H9 (cell line): ENCODE results near the gene RCSD1. TPM values are rescaled to one million over a fixed set of nuclear protein-coding genes. Genes with fewer than 3 reads are reported as not detected.

ENCODE experiments used
- DNase-seq: peaks from one replicate; pipeline ENCODE4 v3.0.0-alpha.2; 2017
- H2AFZ ChIP-seq: one replicate; pipeline ENCODE4 v1.6.1; 2013; ENCODE audit warnings: mild to moderate bottlenecking, low read length, control low read depth, moderate library complexity
- H2AK5ac ChIP-seq: 2 replicates; pipeline ENCODE4 v1.6.1; 2013; ENCODE audit warnings: low read length, control low read depth, mixed read lengths; ENCODE audit not compliant: insufficient read length
- H2BK120ac ChIP-seq: one replicate; pipeline ENCODE4 v1.6.1; 2013; ENCODE audit warnings: low read depth, mild to moderate bottlenecking, low read length, control low read depth, inconsistent platforms; ENCODE audit not compliant: poor library complexity, severe bottlenecking
- H2BK12ac ChIP-seq: 2 replicates; pipeline ENCODE4 v1.6.1; 2013; ENCODE audit warnings: low read length, control low read depth, mixed read lengths, low read depth; ENCODE audit not compliant: insufficient read length
- H2BK15ac ChIP-seq: 2 replicates; pipeline ENCODE4 v1.6.1; 2013; ENCODE audit warnings: low read depth, low read length, control low read depth
- H2BK20ac ChIP-seq: one replicate; pipeline ENCODE4 v1.6.1; 2013; ENCODE audit warnings: low read depth, mild to moderate bottlenecking, low read length, control low read depth, inconsistent platforms; ENCODE audit not compliant: poor library complexity, severe bottlenecking
- H2BK5ac ChIP-seq: 2 replicates; pipeline ENCODE4 v1.6.1; 2013; ENCODE audit warnings: low read length, control low read depth, mixed read lengths; ENCODE audit not compliant: insufficient read length
- H3K14ac ChIP-seq: 2 replicates; pipeline ENCODE4 v1.6.1; 2013; ENCODE audit warnings: low read length, control low read depth; ENCODE audit not compliant: insufficient read depth
- H3K18ac ChIP-seq: 2 replicates; pipeline ENCODE4 v1.6.1; 2013; ENCODE audit warnings: low read depth, mild to moderate bottlenecking, mixed read lengths, low read length, control low read depth; ENCODE audit not compliant: insufficient read length
- H3K23ac ChIP-seq: 2 replicates; pipeline ENCODE4 v1.6.1; 2013; ENCODE audit warnings: low read length, control low read depth, mixed read lengths, low read depth; ENCODE audit not compliant: insufficient read length
- H3K23me2 ChIP-seq: 2 replicates; pipeline ENCODE4 v1.6.1; 2013; ENCODE audit warnings: low read depth, mild to moderate bottlenecking, mixed read lengths, low read length, control low read depth; ENCODE audit not compliant: insufficient read length, poor library complexity, severe bottlenecking
- H3K27ac ChIP-seq: 2 replicates; pipeline ENCODE4 v1.5.1; 2013; ENCODE audit warnings: low read length, control low read depth, mixed read lengths, low read depth; ENCODE audit not compliant: insufficient read length
- H3K27me3 ChIP-seq: 2 replicates; pipeline ENCODE4 v1.6.1; 2013; ENCODE audit warnings: low read length, control low read depth, inconsistent platforms; ENCODE audit not compliant: insufficient read depth
- H3K4ac ChIP-seq: 2 replicates; pipeline ENCODE4 v1.6.1; 2013; ENCODE audit warnings: low read depth, mild to moderate bottlenecking, control low read depth, inconsistent platforms, low read length, moderate library complexity
- H3K4me1 ChIP-seq: 2 replicates; pipeline ENCODE4 v1.6.1; 2013; ENCODE audit warnings: low read length, control low read depth, inconsistent platforms; ENCODE audit not compliant: insufficient read depth
- H3K4me2 ChIP-seq: 2 replicates; pipeline ENCODE4 v1.6.1; 2013; ENCODE audit warnings: low read length, control low read depth, mixed read lengths; ENCODE audit not compliant: insufficient read length, insufficient read depth
- H3K56ac ChIP-seq: 2 replicates; pipeline ENCODE4 v1.6.1; 2013; ENCODE audit warnings: low read depth, mild to moderate bottlenecking, mixed read lengths, low read length, control low read depth; ENCODE audit not compliant: insufficient read length
- H3K79me1 ChIP-seq: 2 replicates; pipeline ENCODE4 v1.6.1; 2013; ENCODE audit warnings: low read depth, mild to moderate bottlenecking, moderate library complexity, low read length, control low read depth, inconsistent platforms; ENCODE audit not compliant: insufficient read depth, poor library complexity, severe bottlenecking
- H3K79me2 ChIP-seq: 2 replicates; pipeline ENCODE4 v1.6.1; 2013; ENCODE audit warnings: low read length, control low read depth, inconsistent platforms; ENCODE audit not compliant: insufficient read depth
- H3K9ac ChIP-seq: 2 replicates; pipeline ENCODE4 v1.6.1; 2013; ENCODE audit warnings: low read length, control low read depth, mixed read lengths; ENCODE audit not compliant: insufficient read length; ENCODE audit errors: extremely low read depth
- H3K9me3 ChIP-seq: one replicate; pipeline ENCODE4 v1.6.1; 2013; ENCODE audit warnings: low read depth, low read length, inconsistent platforms; ENCODE audit not compliant: control insufficient read depth
- H3T11ph ChIP-seq: one replicate; pipeline ENCODE4 v1.6.1; 2013; ENCODE audit warnings: mild to moderate bottlenecking, low read length, control low read depth, inconsistent platforms
- H4K20me1 ChIP-seq: one replicate; pipeline ENCODE4 v1.6.1; 2013; ENCODE audit not compliant: control insufficient read depth, insufficient read length, insufficient read depth
- H4K5ac ChIP-seq: 2 replicates; pipeline ENCODE4 v1.6.1; 2013; ENCODE audit warnings: low read depth, mild to moderate bottlenecking, mixed read lengths, low read length, control low read depth; ENCODE audit not compliant: insufficient read length
- H4K8ac ChIP-seq: replicated peaks from 2 replicates; pipeline ENCODE4 v1.6.1; 2013; ENCODE audit warnings: low read length, control low read depth, mixed read lengths, low read depth; ENCODE audit not compliant: insufficient read length
- H4K91ac ChIP-seq: 2 replicates; pipeline ENCODE4 v1.6.1; 2013; ENCODE audit warnings: low read depth, mild to moderate bottlenecking, moderate library complexity, mixed read lengths, low read length, control low read depth; ENCODE audit not compliant: insufficient read length
- H3K27ac Mint-ChIP-seq, 3 experiments: 2 replicates in 2 of 3; 3 replicates in 1 of 3; pipeline ENCODE4 v1.8.0; 2020 to 2021; ENCODE audit warnings: mixed read lengths in 3 of 3, mild to moderate bottlenecking in 1 of 3, moderate library complexity in 1 of 3
- H3K27me3 Mint-ChIP-seq: 2 replicates; pipeline ENCODE4 v1.8.0; 2021; ENCODE audit warnings: low read depth, mild to moderate bottlenecking, moderate library complexity, mixed read lengths
- H3K36me3 Mint-ChIP-seq, 3 experiments: 2 replicates in 2 of 3; 3 replicates in 1 of 3; pipeline ENCODE4 v1.8.0; 2020 to 2021; ENCODE audit warnings: low read depth in 3 of 3, mixed read lengths in 3 of 3; ENCODE audit not compliant: insufficient read depth in 1 of 3
- H3K4me1 Mint-ChIP-seq, 2 experiments: 2 replicates each; pipeline ENCODE4 v1.8.0; 2020; ENCODE audit warnings: mixed read lengths in 2 of 2
- H3K4me3 Mint-ChIP-seq, 2 experiments: 2 replicates in 1 of 2; 3 replicates in 1 of 2; pipeline ENCODE4 v1.8.0; 2020 to 2021; ENCODE audit warnings: mild to moderate bottlenecking in 2 of 2, mixed read lengths in 2 of 2, moderate library complexity in 1 of 2
- H3K9me3 Mint-ChIP-seq, 2 experiments: 2 replicates in 1 of 2; 3 replicates in 1 of 2; pipeline ENCODE4 v1.8.0; 2020; ENCODE audit warnings: mild to moderate bottlenecking in 2 of 2, mixed read lengths in 2 of 2, moderate library complexity in 1 of 2
- WGBS: extraction: QIAGEN DNeasy Blood & Tissue Kit; methylation state at CpG from one replicate; pipeline ENCODE4 v1.1.7; 2013; ENCODE audit warnings: missing lambda C conversion rate, low lambda C conversion rate, mixed read lengths; ENCODE audit not compliant: insufficient read length; ENCODE audit errors: extremely low coverage; 5-methylcytosine and 5-hydroxymethylcytosine counted together
- total RNA-seq: library from RNA; stranded (reverse); gene quantifications from 2 replicates; pipeline ENCODE4 v1.2.1, GENCODE V29; 2021
- TF ChIP-seq, protein P1 (sequence below): fragments of 200-600 bp; sonication (generic); conservative IDR thresholded peaks from 3 replicates; pipeline ENCODE4 v1.8.0; 2021; ENCODE audit warnings: antibody characterized with exemption, mild to moderate bottlenecking

Gene RCSD1
- total RNA-seq, 1 experiment from 2014 or later: 0.13 TPM

DNA sequence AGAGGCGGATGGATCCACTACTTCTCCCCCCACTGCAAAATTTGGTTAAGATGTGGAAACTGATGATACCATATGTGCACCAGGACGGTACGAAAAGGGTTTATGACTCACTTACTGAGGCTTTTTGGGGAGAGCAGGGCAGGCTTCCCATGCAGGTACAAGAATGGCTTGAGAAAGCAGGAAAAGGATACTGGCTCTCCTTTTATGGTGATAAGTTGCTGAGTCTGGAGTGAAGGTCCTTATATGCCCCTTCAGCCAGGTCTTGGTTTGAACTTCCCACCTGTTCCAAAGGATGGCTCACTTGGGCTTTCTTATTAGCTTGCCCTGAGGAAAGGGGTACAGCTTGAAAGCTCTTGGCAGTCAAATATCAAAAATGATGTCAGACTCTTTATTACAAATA, 114.9 kb downstream of the RCSD1 start:
- H3K27ac Mint-ChIP-seq: peak overlapping the region in 2 of 3 experiments; percentile 6 to 9; a peak in 1 of 7 replicates
- Histone ChIP-seq H3K4me2 (no peak overlapping the region), H3K79me1 (peaks cover 6% of the 10 kb centered on the region), H2BK15ac (no peak overlapping the region), H3K27ac (no peak overlapping the region), H3K79me2 (peaks cover 7% of the 10 kb centered on the region; the same call in 1 of the 2 replicates), H3K9me3 (no peaks in the 10 kb centered on the region), H2AK5ac (no peak overlapping the region), H2BK12ac (no peak overlapping the region), H2BK5ac (no peak overlapping the region), H3K9ac (no peak overlapping the region), H3T11ph (no peak overlapping the region), H3K18ac (no peak overlapping the region), H4K8ac (no peak overlapping the region), H3K56ac (no peak overlapping the region), H4K20me1 (no peaks in the 10 kb centered on the region), H4K91ac (no peak overlapping the region), H4K5ac (no peak overlapping the region), H3K4ac (no peak overlapping the region), H2BK120ac (no peak overlapping the region), H2BK20ac (no peak overlapping the region), H3K4me1 (no peaks in the 10 kb centered on the region; the same call in 1 of the 2 replicates), H3K23ac (no peak overlapping the region), H3K14ac (no peak overlapping the region), H2AFZ (no peak overlapping the region), H3K27me3 (no peaks in the 10 kb centered on the region), H3K23me2 (no peaks in the 10 kb centered on the region)
- no peak overlapping the region for H3K4me3 Mint-ChIP-seq
- no peaks in the 10 kb centered on the region for H3K36me3 Mint-ChIP-seq
- no peak for DNase-seq
- no peaks in the 10 kb centered on the region for H3K9me3 Mint-ChIP-seq
- WGBS: no CpG with 5 or more reads among the region's 3 CpGs
- TF ChIP-seq, protein P1, sequence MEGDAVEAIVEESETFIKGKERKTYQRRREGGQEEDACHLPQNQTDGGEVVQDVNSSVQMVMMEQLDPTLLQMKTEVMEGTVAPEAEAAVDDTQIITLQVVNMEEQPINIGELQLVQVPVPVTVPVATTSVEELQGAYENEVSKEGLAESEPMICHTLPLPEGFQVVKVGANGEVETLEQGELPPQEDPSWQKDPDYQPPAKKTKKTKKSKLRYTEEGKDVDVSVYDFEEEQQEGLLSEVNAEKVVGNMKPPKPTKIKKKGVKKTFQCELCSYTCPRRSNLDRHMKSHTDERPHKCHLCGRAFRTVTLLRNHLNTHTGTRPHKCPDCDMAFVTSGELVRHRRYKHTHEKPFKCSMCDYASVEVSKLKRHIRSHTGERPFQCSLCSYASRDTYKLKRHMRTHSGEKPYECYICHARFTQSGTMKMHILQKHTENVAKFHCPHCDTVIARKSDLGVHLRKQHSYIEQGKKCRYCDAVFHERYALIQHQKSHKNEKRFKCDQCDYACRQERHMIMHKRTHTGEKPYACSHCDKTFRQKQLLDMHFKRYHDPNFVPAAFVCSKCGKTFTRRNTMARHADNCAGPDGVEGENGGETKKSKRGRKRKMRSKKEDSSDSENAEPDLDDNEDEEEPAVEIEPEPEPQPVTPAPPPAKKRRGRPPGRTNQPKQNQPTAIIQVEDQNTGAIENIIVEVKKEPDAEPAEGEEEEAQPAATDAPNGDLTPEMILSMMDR: no peak
- peaks cover 26 to 31% of the 10 kb centered on the region in 2 experiments for H3K4me1 Mint-ChIP-seq
- no peaks in the 10 kb centered on the region for H3K27me3 Mint-ChIP-seq
